Esophagus muscularis mucosa (tissue), 4 donors: ENCODE results near the gene OGDH. TPM values are rescaled to one million over a fixed set of nuclear protein-coding genes. Genes with fewer than 3 reads are reported as not detected.
"Not testable (repeated sequence)": the region's sequence is repeated elsewhere in the genome, so short reads cannot be mapped to it uniquely, and the experiment has no call there.

ENCODE experiments used
- DNase-seq: peaks from one replicate; pipeline ENCODE4 v3.0.0-alpha.2; 2017; ENCODE audit errors: extremely low spot score
- H3K27ac ChIP-seq, 4 donors: fragments of 200-600 bp; sonication (generic); replicated peaks in 1 of 4; 1 replicate in 3 of 4; 2 replicates in 1 of 4; pipeline ENCODE4 v1.5.1; 2016 to 2019; ENCODE audit warnings: mild to moderate bottlenecking in 1 of 4
- H3K27me3 ChIP-seq, 4 donors: fragments of 200-600 bp; sonication (generic); one replicate each; pipeline versions ENCODE4 v1.5.1 to v1.6.0; 2016 to 2019
- H3K36me3 ChIP-seq, 4 donors: fragments of 200-600 bp; sonication (generic); one replicate each; pipeline ENCODE4 v1.5.1; 2016 to 2019
- H3K4me1 ChIP-seq, 4 donors: fragments of 200-600 bp; sonication (generic); one replicate each; pipeline ENCODE4 v1.5.1; 2016 to 2019
- H3K4me3 ChIP-seq, 4 donors: fragments of 200-600 bp; sonication (generic); 1 replicate in 2 of 4; 2 replicates in 2 of 4; pipeline ENCODE4 v1.5.1; 2016 to 2019; ENCODE audit warnings: mild to moderate bottlenecking in 4 of 4, moderate library complexity in 1 of 4
- H3K9me3 ChIP-seq, 4 donors: fragments of 200-600 bp; sonication (generic); 1 replicate in 3 of 4; 2 replicates in 1 of 4; pipeline ENCODE4 v1.5.1; 2016 to 2019
- CTCF ChIP-seq, 3 experiments: fragments of 200-600 bp in 2 of 3; fragments of 450-650 bp in 1 of 3; sonication (generic) in 2 of 3; IDR thresholded peaks; one replicate each; pipeline ENCODE4 v1.5.1; 2017 to 2019; ENCODE audit warnings: antibody characterized with exemption in 3 of 3, mild to moderate bottlenecking in 2 of 3, moderate library complexity in 1 of 3
- EP300 ChIP-seq: sonication (generic); formaldehyde crosslinking; IDR thresholded peaks from one replicate; pipeline ENCODE4 v1.6.1; 2017; ENCODE audit warnings: antibody characterized with exemption
- POLR2A ChIP-seq: fragments of 450-650 bp; IDR thresholded peaks from one replicate; pipeline ENCODE4 v1.6.1; 2017; ENCODE audit warnings: antibody characterized with exemption, moderate library complexity, mild to moderate bottlenecking, low read depth
- POLR2AphosphoS5 ChIP-seq, 2 donors: sonication (generic); formaldehyde crosslinking; IDR thresholded peaks; one replicate each; pipeline ENCODE4 v1.6.1; 2017; ENCODE audit warnings: antibody characterized with exemption in 2 of 2
- whole genome bisulfite sequencing: methylation state at CpG from one replicate; pipeline ENCODE4 v1.1.5; 2018; 5-methylcytosine and 5-hydroxymethylcytosine counted together
- intact Hi-C: fragments of 100-400 bp; cut with DNase I; formaldehyde crosslinking; loops from one replicate; pipeline ENCODE4 v1.15.1; 2023
- total RNA-seq, 4 donors: library from RNA; depleted of rRNA; stranded (reverse); fragments of >200 nt; gene quantifications; one replicate each; pipeline versions ENCODE4 v1.1.0 to v1.2.1, GENCODE V29; 2016

The OGDH gene
- total RNA-seq, 4 donors from 2014 or later = 135 to 184 (median 145) TPM

- H3K9me3 ChIP-seq = no peaks in the 10 kb centered on the region
- H3K4me3 ChIP-seq = no peak overlapping the region
- peaks cover 0 to 6% (median 2%) of the 10 kb centered on the region in 4 donors for H3K4me1 ChIP-seq
- H3K36me3 ChIP-seq = peaks cover 10 to 21% (median 15%) of the 10 kb centered on the region in 4 donors
- 61% methylated on average over 7 of the region's 7 CpGs for WGBS
- no peak for TF ChIP-seq CTCF (IDR thresholded peaks at IDR 0.05)
- no peak for TF ChIP-seq POLR2AphosphoS5 (IDR thresholded peaks at IDR 0.05)
- TF ChIP-seq POLR2A = no peak
- no peak for TF ChIP-seq EP300
- no peak overlapping the region for H3K27ac ChIP-seq
- no peak for DNase-seq
- intact Hi-C loops = no loop called here
- no peaks in the 10 kb centered on the region for H3K27me3 ChIP-seq
Observed at GRCh38 chr7:44713680-44714335, 107.4 kb downstream of the OGDH start.

GRCh38 chr7:44716205-44716604 lies 109.8 kb downstream of the OGDH start:
- TF ChIP-seq POLR2A = no peak
- no peak for TF ChIP-seq EP300
- no peak for TF ChIP-seq POLR2AphosphoS5 (IDR thresholded peaks at IDR 0.05)
- no peak for TF ChIP-seq CTCF (IDR thresholded peaks at IDR 0.05)
- H3K4me1 ChIP-seq = peaks cover 0 to 6% (median 2%) of the 10 kb centered on the region in 4 donors
- intact Hi-C loops = no loop called here
- no peak overlapping the region for H3K27ac ChIP-seq
- H3K4me3 ChIP-seq = no peak overlapping the region
- peaks cover 0 to 3% (median 0%) of the 10 kb centered on the region in 4 donors for H3K36me3 ChIP-seq
- no peak for DNase-seq
- no peaks in the 10 kb centered on the region for H3K27me3 ChIP-seq
- 98% methylated on average over 3 of the region's 3 CpGs for WGBS
- H3K9me3 ChIP-seq = no peaks in the 10 kb centered on the region

GRCh38 chr7:44720301-44720700 lies 113.9 kb downstream of the OGDH start:
- no peak for DNase-seq
- Histone ChIP-seq H3K4me3 (no peak overlapping the region), H3K36me3 (no peaks in the 10 kb centered on the region), H3K27ac (no peak overlapping the region), H3K27me3 (no peaks in the 10 kb centered on the region), H3K4me1 (no peaks in the 10 kb centered on the region), H3K9me3 (no peaks in the 10 kb centered on the region)
- intact Hi-C loops = no loop called here
- TF ChIP-seq POLR2A = no peak
- TF ChIP-seq CTCF (IDR thresholded peaks at IDR 0.05) = no peak
- no peak for TF ChIP-seq POLR2AphosphoS5 (IDR thresholded peaks at IDR 0.05)
- TF ChIP-seq EP300 = no peak
- WGBS = 94% methylated on average over 4 of the region's 4 CpGs

GRCh38 chr7:44724276-44724675 lies 117.8 kb downstream of the OGDH start:
- no peaks in the 10 kb centered on the region for H3K36me3 ChIP-seq
- TF ChIP-seq POLR2AphosphoS5 (IDR thresholded peaks at IDR 0.05) = no peak
- intact Hi-C loops = no loop called here
- no peaks in the 10 kb centered on the region for H3K27me3 ChIP-seq
- no peaks in the 10 kb centered on the region for H3K9me3 ChIP-seq
- H3K4me3 ChIP-seq = no peak overlapping the region
- 93% methylated on average over 4 of the region's 4 CpGs for WGBS
- DNase-seq = no peak
- no peaks in the 10 kb centered on the region for H3K4me1 ChIP-seq
- H3K27ac ChIP-seq = no peak overlapping the region

- H3K4me1 ChIP-seq, H3K36me3 ChIP-seq, H3K27me3 ChIP-seq, DNase-seq, intact Hi-C loops, H3K9me3 ChIP-seq, H3K27ac ChIP-seq, H3K4me3 ChIP-seq: not testable (repeated sequence)
- 65% methylated on average over 7 of the region's 7 CpGs for WGBS
Observed at GRCh38 chr7:44726250-44726649, 119.8 kb downstream of the OGDH start.
